GM18868 (cell line): ENCODE data around the gene PTPA.
"Not testable (repeated sequence)": the region's sequence is repeated elsewhere in the genome, so short reads cannot be mapped to it uniquely, and the experiment has no call there.

Source experiments
- ATAC-seq: cut with Tn5 transposase; IDR thresholded peaks from one replicate; pipeline ENCODE4 v1.9.1; 2021; ENCODE audit warnings: mild to moderate bottlenecking, moderate library complexity; ENCODE audit not compliant: unreplicated experiment

The PTPA gene

DNA sequence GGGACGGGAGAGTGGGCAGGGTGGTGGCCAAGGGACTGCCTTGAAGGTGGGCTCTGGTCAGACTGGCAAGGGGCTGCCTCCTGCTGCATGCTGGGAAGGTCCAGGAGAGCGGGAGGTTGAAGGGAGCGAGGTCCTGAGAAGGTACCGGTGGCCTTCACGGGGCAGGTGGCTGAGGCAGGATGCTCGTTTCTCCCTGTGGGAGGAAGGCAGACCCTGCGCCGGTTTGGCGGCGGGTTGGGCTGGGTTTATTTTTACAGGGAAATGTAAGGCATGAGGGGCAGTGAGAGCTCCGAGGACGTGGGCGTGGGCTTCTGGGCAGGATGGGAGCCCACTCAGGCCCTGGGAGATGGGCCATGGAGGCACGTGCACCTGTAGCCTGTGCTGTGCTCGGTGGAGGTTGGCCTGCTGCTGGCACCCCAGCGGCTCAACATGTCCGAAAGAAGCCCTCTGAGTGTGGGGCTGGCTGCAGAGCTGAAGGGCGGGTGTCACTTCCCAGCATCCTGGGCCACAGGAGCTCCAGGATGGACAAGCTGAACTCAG lies 39.5 kb downstream of the PTPA start:
- ATAC-seq: no peak

GRCh38 chr9:129151469-129151868 lies 40.3 kb downstream of the PTPA start:
- no peak for ATAC-seq

DNA sequence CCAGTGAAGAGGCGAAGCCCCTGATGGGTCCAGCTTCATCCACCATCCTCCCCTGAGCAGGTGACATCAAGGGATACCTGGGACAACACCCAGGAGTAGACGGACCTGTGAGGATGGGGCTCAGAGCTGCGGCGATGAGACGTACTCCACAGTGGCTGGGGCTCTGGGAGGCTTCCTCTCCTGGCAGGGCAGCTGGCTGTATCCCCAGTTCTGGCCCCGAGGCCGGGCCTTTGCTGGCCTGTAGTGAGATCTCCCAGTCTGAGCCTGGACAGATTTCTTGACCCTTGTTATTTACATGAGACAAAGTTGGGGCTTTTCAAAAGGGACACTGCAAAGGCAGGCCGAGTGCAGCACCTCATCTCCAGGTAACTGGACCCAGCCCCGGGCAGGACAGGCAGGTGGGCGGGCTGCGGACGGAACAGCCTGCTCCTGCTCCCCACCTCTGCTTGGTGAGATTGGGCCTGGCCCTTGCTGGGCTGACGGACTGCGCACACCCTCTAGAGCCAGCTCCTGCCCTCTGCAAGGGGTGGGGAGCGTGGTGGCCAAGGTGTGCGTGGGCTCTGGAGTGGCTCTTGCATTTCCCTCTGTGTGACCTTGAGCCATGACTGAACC lies 43.8 kb downstream of the PTPA start:
- ATAC-seq: no peak

GRCh38 chr9:129156163-129156562 lies 44.9 kb downstream of the PTPA start:
- ATAC-seq: no peak

DNA sequence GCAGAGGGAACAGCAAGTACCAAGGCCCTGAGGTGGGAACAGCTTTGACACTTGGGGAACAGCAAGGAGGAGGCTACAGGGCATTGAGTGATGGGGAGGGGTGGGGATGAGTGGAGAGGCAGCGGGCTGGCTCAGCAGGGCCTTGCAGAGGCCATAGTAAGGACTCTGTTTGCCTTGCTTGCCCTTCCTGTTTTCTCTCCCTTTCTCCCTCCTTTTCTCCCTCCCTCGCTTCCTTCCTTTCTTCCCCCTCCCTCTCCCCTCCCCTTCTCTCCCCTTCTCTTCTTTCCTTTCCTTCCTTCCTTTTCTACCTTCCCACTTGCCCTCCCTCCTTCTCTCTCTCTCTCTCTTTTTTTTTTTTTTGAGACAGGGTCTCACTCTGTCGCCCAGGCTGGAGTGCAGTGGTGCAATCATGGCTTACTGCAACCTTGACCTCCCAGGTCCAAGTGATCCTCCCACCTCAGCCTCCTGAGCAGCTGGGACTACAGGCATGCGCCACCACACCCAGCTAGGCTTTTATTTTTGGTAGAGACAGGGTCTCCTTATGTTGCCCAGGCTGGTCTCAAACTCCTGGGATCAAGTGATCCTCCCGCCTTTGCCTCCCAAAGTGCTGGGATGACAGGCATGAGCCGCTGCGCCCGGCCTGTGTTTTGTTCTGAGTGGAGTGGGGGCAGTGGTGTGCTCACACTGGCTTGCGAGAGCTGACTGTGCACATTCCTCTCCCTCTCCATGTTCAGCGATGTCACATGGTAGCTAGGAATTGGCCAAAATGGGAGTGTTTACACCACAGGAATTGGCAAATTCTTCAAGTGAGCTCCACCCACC lies 49.7 kb downstream of the PTPA start:
- no peak for ATAC-seq

DNA sequence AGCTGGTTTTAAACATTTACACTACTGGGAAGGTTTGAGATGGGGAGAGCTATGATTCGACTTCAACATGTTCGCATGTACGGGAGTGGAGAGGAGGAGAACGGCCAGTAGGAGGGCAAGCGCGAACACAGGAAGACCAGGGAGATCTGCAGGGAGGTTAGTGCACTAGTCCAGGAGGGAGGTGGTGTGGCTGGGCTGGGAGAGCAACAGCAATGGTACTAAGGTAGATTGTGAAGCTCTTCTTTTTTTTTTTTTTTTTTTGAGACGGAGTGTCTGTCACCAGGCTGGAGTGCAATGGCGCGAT lies 50.3 kb downstream of the PTPA start:
- no peak for ATAC-seq

DNA sequence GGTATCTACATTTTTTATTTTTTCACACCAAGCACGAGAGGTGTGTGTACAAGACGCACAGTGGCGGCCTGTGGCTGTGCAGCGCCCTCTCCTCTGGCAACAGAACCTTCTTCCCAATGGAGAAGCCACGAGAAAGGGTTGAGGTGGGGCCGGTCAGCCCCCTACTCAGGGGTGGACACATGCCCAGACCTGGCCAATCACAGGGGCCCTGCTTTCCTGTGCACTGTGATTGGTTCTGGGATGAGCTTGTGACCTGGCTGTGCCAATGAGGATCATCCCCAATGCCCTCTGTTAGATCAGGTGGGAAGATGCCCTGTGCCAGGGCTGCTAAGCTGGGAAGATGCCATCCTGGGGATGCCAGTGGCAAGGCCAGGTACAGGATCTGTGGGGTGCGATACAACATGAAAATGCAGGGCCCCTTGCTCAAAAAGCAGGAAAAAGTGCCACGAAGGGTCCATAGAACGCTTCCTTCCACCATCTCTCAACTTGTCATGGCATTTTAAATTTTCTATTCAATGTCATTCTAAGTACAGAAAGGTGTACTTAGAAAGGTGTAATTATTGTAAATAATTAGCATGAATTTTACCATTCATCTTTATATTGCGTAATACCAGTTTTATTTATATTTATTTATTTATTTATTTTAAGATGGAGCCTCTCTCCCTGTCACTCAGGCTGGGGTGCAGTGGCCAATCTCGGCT lies 51.4 kb downstream of the PTPA start:
- no peak for ATAC-seq

- ATAC-seq: not testable (repeated sequence)
These were observed 52.0 kb downstream of the PTPA start for GRCh38 chr9:129163198-129163670.

DNA sequence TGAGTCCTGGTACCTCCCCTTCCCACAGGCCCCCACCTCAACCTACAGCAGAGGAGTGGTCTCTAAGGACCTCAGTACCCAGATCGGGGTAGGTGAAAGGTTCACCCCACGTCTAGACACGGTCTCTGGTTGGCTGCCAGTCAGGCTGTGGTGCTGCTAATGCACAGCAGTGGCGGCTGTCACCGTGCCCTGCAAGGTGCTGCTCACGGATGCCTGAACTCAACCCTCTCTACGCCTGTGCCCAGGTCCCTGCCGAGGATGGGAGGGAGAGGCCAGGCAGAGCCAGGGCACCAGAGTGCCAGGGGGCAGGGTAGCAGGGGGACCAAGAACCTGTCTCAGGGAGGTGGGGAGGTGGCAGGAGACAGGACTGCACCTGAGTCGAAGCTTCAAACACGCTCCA lies 52.5 kb downstream of the PTPA start:
- ATAC-seq: no peak

DNA sequence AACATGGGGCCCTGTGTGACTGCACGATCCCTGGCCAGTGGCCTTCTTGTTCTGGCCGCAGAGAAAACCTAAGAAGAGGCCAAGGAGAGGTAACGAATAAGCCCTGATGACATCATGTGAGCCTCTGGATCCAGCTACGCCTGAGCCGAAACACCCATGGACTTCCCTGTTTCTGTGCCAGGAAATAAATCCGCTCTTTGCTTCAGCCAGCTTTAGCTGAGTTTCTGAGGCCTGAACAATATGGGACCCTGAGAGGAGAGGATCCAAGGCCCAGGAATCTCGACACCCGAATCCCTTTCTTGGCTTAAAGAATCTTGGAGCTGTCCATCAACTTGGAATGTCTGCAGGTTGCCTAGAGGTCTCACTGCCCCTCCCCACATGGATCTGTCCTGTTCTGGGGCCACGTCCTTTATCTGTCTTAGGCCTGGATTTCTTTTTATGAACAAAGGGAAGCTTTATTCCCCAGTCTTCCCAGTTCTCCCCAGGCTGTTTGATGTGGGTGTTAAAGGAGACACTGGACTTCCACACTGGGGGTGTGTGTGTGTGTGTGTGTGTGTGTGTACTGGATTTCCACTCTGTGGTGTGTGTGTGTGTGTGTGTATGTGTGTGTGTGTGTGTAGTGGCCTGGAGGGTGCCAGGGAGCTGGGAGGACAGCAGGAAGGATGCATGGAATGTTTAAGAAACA lies 53.2 kb downstream of the PTPA start:
- no peak for ATAC-seq

GRCh38 chr9:129165198-129165597 lies 54.0 kb downstream of the PTPA start:
- ATAC-seq: no peak

GRCh38 chr9:129166623-129167557 lies 55.7 kb downstream of the PTPA start:
- no peak for ATAC-seq

- ATAC-seq: no peak
These were observed 59.0 kb downstream of the PTPA start for GRCh38 chr9:129170229-129170628.

GRCh38 chr9:129171993-129172751 lies 61.0 kb downstream of the PTPA start:
- ATAC-seq: no peak

DNA sequence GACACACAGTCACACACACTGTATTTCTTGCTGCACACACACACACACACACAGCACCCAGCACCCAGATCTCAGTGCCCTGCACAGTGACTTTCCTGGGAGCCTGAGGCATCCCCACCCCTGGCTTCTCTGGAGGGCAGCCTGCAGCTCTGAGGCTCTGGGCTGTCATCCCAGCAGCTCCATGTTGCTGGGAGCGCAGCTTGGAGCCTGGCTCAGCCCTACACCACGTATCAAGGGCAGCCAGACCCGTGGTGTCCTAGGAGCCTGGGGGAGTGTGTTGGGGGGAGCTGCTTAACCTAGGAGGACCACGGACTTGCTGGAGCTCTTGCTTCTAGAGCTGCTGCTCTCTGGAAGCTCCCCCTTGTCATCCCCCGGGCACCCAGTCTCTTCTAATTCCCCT lies 61.6 kb downstream of the PTPA start:
- no peak for ATAC-seq

DNA sequence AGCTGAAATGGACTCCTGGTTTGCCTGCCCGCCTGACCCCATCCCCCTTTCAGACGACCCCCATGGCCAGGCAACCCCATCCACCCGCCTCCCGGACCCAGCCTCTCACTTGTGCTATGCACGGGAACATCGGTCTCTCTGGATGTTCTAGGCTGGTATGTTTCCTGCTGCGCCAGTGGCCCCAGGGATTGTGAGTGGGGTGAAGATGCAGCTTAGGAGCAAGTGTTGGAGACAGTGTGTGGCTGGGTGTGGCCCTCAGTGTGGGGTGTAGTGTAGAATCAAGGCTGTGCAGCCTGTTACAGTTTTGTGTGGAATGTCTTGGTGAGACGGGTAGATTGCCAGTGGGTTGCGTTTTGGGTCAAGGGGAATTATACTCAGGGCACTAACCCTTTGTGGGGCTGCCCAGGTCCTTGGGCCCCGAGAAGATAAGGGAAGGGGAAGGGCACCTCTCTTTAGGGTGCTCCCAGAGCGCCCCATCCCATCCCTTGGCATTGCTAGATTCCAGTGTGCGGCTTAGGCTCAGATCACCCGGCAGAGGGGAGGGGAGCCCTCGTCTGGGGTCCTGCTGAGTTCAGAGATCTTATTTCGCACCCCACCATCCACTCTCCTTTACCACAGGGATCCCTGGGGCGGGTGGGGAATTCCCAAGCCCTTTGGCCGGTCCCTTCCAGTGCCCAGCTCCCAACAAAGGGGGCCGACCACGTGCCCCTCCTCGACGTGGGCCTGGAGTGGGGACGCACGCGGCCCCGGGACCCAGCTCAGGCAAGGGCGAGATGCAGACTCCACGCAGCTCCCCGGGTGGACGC lies 62.3 kb downstream of the PTPA start:
- ATAC-seq: no peak

GRCh38 chr9:129174102-129174723 lies 63.0 kb downstream of the PTPA start:
- ATAC-seq: no peak
